ENCODE results near the gene DUSP5. TPM values are rescaled to one million over a fixed set of nuclear protein-coding genes. Genes with fewer than 3 reads are reported as not detected.
"Not testable (repeated sequence)": the region's sequence is repeated elsewhere in the genome, so short reads cannot be mapped to it uniquely, and the experiment has no call there.

DUSP5 gene
- total RNA-seq, 1 donor from 2014 or later, result 8.7 TPM

GRCh38 chr10:110529596-110530011 is 31.9 kb downstream of the DUSP5 start:
- Mint-ChIP-seq H3K27ac (ENCODE audit: unreplicated experiment) (peak overlapping the region; percentile 76), H3K4me3 (ENCODE audit: unreplicated experiment) (no peak overlapping the region), H3K36me3 (ENCODE audit: low read depth) (no peaks in the 10 kb centered on the region), H3K27me3 (ENCODE audit: low read depth) (no peaks in the 10 kb centered on the region), H3K9me3 (ENCODE audit: low read depth) (no peaks in the 10 kb centered on the region), H3K4me1 (ENCODE audit: low read depth) (peaks cover 53% of the 10 kb centered on the region)
- TF ChIP-seq CTCF (IDR thresholded peaks at IDR 0.05), result no peak
- no peak for DNase-seq (ENCODE audit: low spot score)

DNA sequence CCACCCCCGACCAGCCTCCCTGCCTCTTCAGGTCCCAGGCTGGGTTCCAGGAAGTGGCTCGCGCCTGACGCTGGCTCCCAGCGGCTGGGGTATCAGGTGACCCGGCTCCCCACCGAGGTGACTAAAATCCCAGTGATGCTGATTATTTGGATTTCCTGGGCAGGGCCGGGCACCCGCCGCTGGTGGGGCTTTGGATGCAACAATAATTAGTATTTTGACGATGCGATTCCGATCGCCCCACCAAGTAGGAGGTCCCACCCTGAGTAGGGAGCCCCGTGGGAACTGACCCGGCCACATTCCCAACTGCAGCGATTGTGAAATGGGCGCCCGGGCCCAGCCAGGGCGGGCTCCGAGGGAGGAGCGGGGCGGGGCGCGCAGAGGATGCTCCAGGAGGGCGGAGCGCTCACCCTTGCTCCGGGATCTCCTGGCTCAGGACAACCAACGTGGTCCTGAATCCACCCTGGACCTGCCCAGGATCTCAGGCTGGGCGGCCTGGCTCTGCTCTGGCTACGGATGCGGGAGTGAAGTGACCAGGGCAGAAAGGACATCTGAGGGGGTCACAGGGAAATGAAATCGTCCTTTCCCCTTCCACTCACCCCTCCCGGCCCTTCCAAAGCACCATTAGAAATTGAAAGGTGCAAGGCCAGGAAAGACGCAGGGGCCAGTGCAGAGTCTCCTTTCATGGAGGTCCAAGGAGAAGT is 32.6 kb downstream of the DUSP5 start:
- peaks cover 48% of the 10 kb centered on the region for H3K4me1 Mint-ChIP-seq (ENCODE audit: low read depth)
- DNase-seq (ENCODE audit: low spot score), result no peak
- no peaks in the 10 kb centered on the region for H3K27me3 Mint-ChIP-seq (ENCODE audit: low read depth)
- no peaks in the 10 kb centered on the region for H3K36me3 Mint-ChIP-seq (ENCODE audit: low read depth)
- no peaks in the 10 kb centered on the region for H3K9me3 Mint-ChIP-seq (ENCODE audit: low read depth)
- TF ChIP-seq CTCF (IDR thresholded peaks at IDR 0.05), result no peak
- peak overlapping the region; percentile 31 for H3K4me3 Mint-ChIP-seq (ENCODE audit: unreplicated experiment)
- H3K27ac Mint-ChIP-seq (ENCODE audit: unreplicated experiment), result peak overlapping the region; percentile 76

GRCh38 chr10:110531687-110532086 is 34.0 kb downstream of the DUSP5 start:
- no peak for DNase-seq (ENCODE audit: low spot score)
- no peak for TF ChIP-seq CTCF (IDR thresholded peaks at IDR 0.05)
- no peaks in the 10 kb centered on the region for H3K9me3 Mint-ChIP-seq (ENCODE audit: low read depth)
- H3K27ac Mint-ChIP-seq (ENCODE audit: unreplicated experiment), result no peak overlapping the region
- H3K27me3 Mint-ChIP-seq (ENCODE audit: low read depth), result no peaks in the 10 kb centered on the region
- H3K36me3 Mint-ChIP-seq (ENCODE audit: low read depth), result no peaks in the 10 kb centered on the region
- H3K4me1 Mint-ChIP-seq (ENCODE audit: low read depth), result peaks cover 49% of the 10 kb centered on the region
- H3K4me3 Mint-ChIP-seq (ENCODE audit: unreplicated experiment), result no peak overlapping the region

- peaks cover 42% of the 10 kb centered on the region for H3K4me1 Mint-ChIP-seq (ENCODE audit: low read depth)
- not testable (repeated sequence) for H3K27me3 Mint-ChIP-seq (ENCODE audit: low read depth); H3K4me3 Mint-ChIP-seq (ENCODE audit: unreplicated experiment); H3K36me3 Mint-ChIP-seq (ENCODE audit: low read depth); H3K27ac Mint-ChIP-seq (ENCODE audit: unreplicated experiment); DNase-seq (ENCODE audit: low spot score); H3K9me3 Mint-ChIP-seq (ENCODE audit: low read depth)
These were observed 34.9 kb downstream of the DUSP5 start for GRCh38 chr10:110532628-110533027.

DNA sequence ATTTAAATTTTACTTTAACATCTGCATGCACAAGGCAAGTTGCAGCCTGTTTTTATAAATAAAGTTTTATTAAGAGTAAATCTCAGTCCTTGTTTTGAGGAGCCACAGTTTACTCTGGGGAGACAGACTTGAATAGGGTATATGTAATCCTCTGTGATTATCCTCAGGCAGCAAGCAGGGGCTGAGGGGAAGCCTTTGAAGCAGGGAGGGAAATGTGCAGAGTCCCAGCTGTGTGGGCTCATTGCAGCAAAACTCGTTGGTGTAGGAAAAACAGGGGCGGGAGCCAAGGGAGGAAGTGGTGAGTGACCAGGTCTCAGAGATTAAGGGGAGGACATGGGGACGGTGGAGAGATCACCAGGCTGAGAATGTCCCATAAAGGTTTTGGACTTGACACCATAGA is 35.4 kb downstream of the DUSP5 start:
- H3K27ac Mint-ChIP-seq (ENCODE audit: unreplicated experiment), result no peak overlapping the region
- peaks cover 37% of the 10 kb centered on the region for H3K4me1 Mint-ChIP-seq (ENCODE audit: low read depth)

More for the DNA sequence above, 35.4 kb downstream of the DUSP5 start:
- TF ChIP-seq CTCF (IDR thresholded peaks at IDR 0.05), result no peak
- H3K36me3 Mint-ChIP-seq (ENCODE audit: low read depth), result no peaks in the 10 kb centered on the region
- H3K27me3 Mint-ChIP-seq (ENCODE audit: low read depth), result no peaks in the 10 kb centered on the region
- DNase-seq (ENCODE audit: low spot score), result no peak
- no peaks in the 10 kb centered on the region for H3K9me3 Mint-ChIP-seq (ENCODE audit: low read depth)
- no peak overlapping the region for H3K4me3 Mint-ChIP-seq (ENCODE audit: unreplicated experiment)
